SHP77 treated with DMSO at 0.1 percent for 48 hours (cell line): ENCODE data around the gene TPK1.

Experiments
- DNase-seq: peaks from one replicate; lab custom pipeline; 2025; lab: John Stamatoyannopoulos, UW

Gene TPK1

GRCh38 chr7:144528536-144529045, 307.3 kb downstream of the TPK1 start:
- no peak for DNase-seq

GRCh38 chr7:144527051-144527471, 308.8 kb downstream of the TPK1 start:
- no peak for DNase-seq

GRCh38 chr7:144525956-144526355, 309.9 kb downstream of the TPK1 start:
- no peak for DNase-seq

- DNase-seq, result no peak
These were observed 311.6 kb downstream of the TPK1 start for GRCh38 chr7:144524271-144524670.

- DNase-seq, result no peak
These were observed 312.2 kb downstream of the TPK1 start for GRCh38 chr7:144523621-144524020.

GRCh38 chr7:144519925-144520324, 315.9 kb downstream of the TPK1 start:
- DNase-seq, result no peak

- DNase-seq, result no peak
These were observed 317.5 kb downstream of the TPK1 start for GRCh38 chr7:144518360-144518759.

GRCh38 chr7:144517749-144518148, 318.1 kb downstream of the TPK1 start:
- no peak for DNase-seq

- no peak for DNase-seq
These were observed 318.9 kb downstream of the TPK1 start for GRCh38 chr7:144516729-144517525.

GRCh38 chr7:144513334-144513733, 322.5 kb downstream of the TPK1 start:
- no peak for DNase-seq

- no peak for DNase-seq
These were observed 325.2 kb downstream of the TPK1 start for GRCh38 chr7:144510621-144511020.

GRCh38 chr7:144508702-144509101, 327.2 kb downstream of the TPK1 start:
- no peak for DNase-seq

- no peak for DNase-seq
These were observed 332.6 kb downstream of the TPK1 start for GRCh38 chr7:144503215-144503614.

- no peak for DNase-seq
These were observed 335.6 kb downstream of the TPK1 start for GRCh38 chr7:144500225-144500624.

- no peak for DNase-seq
These were observed 338.6 kb downstream of the TPK1 start for GRCh38 chr7:144497282-144497681.

GRCh38 chr7:144494355-144494754, 341.5 kb downstream of the TPK1 start:
- no peak for DNase-seq

- no peak for DNase-seq
These were observed 346.3 kb downstream of the TPK1 start for GRCh38 chr7:144489504-144489903.

GRCh38 chr7:144488977-144489376, 346.9 kb downstream of the TPK1 start:
- DNase-seq, result no peak

GRCh38 chr7:144487901-144488300, 348.0 kb downstream of the TPK1 start:
- no peak for DNase-seq

GRCh38 chr7:144484445-144484844, 351.4 kb downstream of the TPK1 start:
- DNase-seq, result no peak

- no peak for DNase-seq
These were observed 352.7 kb downstream of the TPK1 start for GRCh38 chr7:144483189-144483588.

- DNase-seq, result no peak
These were observed 354.0 kb downstream of the TPK1 start for GRCh38 chr7:144481833-144482232.

GRCh38 chr7:144477348-144477747, 358.5 kb downstream of the TPK1 start:
- DNase-seq, result no peak
